CD4-positive, alpha-beta T cell treated with Interleukin-12 subunit alpha and Interleukin-12 subunit beta, for 1 hour (primary cell): ENCODE data around the gene TMC4.

Experiments used
- DNase-seq: peaks from one replicate; pipeline ENCODE4 v3.0.0-alpha.2; 2020

TMC4 gene

DNA sequence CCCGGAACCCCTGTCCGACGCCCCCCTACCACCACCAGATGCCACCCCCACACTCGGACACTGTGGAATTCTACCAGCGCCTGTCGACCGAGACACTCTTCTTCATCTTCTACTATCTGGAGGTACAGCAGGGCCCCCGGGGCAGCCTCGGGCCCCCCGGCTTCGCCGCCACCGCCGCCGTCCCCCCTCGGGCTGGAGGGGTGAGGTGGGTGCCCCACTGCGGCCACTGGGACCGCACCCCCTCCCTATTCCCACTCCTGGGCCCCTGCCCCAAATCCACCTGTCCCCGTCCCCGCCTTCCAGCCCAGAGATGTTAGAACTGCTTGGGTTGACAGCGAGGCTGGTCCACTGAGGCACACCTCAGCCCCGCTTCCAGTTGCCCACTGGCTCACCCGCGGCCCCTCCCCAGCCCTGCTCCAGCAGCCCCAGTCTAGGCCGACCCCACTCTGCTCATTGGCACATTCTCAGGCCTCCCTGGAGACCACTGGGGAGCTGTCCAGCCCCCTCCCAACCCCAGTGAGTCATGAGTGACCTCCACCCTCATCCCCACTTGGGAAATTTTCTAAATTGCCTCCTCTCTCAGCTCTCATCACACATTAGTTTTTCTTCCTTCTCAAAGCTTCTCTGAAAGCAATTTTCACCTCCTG lies 20.0 kb downstream of the TMC4 start:
- DNase-seq, result no peak

DNA sequence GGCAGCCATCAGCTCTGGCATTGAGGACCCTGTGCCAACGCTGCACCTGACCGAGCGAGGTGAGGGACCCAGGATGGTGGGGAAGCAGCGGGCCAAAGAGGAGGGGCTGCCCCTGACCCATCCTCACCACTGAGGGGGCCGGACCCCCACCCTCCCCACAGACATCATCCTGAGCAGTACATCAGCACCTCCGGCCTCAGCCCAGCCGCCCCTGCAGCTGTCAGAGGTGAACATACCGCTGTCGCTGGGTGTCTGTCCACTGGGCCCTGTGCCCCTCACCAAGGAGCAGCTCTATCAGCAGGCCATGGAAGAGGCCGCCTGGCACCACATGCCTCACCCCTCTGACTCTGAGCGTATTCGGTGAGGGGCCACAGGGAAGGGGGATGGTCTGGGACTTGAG lies 20.7 kb downstream of the TMC4 start:
- no peak for DNase-seq

DNA sequence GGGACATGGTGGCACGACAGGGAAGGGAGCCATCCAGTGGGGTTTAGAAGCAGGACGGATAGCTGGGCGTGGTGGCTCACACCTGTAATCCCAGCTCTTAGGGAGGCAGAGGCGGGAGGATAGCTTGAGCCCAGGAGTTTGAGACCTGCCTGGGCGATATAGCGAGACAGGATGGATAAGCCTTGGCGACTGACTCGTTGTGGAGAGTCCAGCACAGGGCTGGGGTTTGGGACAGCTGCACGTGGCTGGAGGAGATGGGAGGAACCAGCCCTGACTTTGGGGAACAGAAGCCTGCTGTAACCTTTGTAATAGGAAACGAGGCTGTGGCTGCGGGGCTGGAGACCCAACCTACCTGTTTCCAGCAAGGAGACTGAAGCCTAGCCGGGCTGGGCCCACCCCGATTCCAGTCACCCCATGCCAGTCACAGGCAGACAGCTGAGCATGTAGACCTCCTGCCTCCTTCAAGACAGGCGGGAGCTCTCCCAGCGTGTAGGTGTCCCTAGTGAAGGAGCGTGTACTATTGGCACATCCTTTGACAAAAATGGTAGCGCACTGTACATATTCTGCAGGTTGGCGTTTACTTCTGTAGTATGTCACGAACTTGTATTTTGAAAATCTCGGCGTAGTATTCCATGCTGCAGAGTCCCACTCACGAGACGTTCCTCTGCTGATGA lies 21.5 kb downstream of the TMC4 start:
- no peak for DNase-seq

DNA sequence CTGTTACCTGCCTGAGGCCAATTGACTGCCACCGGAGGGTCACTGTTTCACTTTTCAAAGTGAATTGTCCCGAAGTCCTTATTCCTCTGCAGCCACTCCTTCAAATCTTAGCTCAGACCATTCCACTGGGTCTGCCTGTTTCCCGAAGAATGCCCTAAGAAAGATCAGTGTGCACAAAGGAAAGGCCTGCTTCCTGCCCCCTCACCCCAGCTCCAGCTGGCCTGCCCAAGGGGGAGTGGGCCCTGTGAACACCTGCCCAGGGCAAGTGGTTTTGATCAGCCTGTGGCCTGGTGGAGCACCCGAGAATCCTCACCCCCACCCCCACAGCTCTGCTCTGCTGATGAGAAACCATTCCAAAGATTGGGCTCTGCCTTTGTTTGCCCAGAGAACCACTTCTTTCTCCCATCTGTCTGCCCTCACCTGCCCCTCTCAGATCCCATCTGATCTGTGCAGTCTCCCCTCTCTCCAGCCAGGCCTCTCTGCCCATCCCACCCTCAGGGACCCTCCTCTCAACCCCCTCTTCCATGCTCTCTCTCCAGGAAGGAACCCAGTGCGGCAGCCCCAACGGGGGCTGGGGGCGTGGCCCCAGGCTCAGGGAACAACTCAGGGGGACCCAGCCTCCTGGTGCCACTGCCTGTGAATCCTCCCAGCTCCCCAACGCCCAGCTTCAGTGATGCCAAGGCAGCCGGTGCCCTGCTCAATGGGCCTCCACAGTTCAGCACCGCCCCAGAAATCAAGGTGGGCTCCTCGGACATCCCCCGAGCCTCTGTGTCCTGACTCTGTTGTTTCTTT lies 23.7 kb downstream of the TMC4 start:
- DNase-seq, result no peak

DNA sequence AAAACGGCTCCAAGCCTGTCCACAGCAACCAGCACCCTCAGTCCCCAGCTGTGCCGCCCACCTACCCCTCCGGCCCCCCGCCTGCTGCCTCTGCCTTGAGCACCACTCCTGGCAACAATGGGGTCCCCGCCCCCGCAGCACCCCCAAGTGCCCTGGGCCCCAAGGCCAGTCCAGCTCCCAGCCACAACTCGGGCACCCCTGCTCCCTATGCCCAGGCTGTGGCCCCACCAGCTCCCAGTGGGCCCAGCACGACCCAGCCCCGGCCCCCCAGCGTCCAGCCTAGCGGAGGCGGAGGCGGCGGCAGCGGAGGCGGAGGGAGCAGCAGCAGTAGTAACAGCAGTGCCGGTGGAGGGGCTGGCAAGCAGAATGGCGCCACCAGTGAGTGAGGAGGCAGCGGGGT lies 24.8 kb downstream of the TMC4 start:
- no peak for DNase-seq

DNA sequence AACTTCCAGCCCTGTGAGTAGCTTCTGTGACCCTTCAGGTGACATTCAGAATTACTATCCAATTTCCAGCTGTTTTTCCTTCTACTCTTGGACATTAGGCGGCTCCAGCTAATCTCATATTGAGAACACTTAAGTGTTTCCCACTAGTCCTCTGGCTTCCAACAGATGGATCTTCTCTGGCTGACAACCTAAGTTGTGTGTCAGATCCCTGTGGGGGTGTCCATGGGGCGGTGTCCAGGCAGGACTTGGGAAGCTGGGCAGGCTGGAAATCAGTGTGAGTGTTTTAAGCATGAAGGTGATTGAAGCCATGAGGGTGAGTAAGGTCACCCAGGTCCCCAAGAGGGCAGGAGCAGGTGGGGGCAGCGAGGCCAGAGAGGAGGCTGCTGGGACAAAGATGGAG lies 25.3 kb downstream of the TMC4 start:
- DNase-seq, result no peak

DNA sequence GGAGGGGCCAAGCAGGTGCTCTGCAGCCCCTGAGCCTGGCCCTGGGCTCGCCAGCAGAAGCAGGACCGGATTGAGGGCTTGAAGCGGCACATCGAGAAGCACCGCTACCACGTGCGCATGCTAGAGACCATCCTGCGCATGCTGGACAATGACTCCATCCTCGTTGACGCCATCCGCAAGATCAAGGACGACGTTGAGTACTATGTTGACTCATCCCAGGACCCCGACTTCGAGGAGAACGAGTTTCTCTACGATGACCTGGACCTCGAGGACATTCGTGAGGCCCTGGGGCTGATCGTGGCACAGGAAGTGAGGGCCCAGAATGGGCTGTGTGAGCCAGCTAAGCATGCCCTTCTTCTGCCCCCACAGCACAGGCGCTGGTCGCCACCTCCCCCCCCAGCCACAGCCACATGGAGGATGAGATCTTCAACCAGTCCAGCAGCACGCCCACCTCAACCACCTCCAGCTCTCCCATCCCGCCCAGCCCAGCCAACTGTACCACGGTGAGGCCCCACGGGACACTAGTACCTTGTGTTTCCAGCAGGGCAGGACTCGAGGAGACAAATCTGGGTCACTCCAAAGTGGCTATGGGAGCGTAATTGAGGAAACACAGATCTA lies 27.3 kb downstream of the TMC4 start:
- no peak for DNase-seq

DNA sequence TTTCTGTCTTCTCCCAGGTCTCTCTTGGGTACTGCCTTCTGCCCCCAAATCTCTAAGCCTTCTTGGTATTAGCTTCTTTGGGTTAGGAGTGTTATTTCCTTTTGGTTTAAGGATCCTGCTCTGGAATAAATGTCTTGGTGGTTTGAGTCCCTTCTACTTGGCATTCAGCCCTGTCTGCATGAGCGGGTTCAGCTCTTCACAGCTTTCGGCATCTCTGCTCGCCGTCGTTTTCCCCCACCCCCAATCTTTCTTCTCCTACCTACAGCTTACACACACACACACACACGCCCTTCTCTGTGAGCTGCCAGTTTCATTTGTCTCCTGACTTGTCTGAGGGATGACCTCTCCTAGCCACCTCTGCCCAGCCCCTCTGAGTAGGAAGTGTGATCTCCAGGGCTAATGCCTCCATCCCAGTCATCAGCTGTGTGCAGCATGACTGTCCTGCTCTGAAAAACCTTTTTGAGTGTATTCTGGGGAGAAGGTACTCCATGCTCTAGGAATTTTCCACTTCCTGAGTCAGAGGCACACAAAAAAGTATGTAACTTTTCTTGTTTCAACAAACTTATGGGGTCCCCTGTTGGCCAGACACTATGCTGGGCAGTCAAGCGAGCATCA lies 30.7 kb downstream of the TMC4 start:
- DNase-seq, result no peak

DNA sequence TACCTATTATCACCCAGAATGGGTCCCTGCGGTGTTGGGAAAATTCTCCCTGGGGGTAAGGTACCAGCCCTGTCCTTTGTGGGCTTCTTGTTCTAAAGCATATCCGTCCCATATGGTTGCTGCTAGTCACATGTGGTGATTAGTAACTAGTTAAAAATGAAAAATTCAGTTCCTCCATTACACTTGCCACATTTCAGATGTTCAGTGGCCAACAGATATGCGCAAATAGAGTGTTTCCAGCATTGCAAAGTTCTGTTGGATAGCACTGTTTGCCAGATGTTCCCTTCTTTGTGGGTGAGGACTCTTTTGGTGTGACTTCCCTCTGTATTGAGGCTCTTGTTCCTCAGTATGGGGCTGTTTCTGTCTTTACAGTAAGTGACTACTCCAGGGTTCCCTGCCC lies 31.6 kb downstream of the TMC4 start:
- no peak for DNase-seq

DNA sequence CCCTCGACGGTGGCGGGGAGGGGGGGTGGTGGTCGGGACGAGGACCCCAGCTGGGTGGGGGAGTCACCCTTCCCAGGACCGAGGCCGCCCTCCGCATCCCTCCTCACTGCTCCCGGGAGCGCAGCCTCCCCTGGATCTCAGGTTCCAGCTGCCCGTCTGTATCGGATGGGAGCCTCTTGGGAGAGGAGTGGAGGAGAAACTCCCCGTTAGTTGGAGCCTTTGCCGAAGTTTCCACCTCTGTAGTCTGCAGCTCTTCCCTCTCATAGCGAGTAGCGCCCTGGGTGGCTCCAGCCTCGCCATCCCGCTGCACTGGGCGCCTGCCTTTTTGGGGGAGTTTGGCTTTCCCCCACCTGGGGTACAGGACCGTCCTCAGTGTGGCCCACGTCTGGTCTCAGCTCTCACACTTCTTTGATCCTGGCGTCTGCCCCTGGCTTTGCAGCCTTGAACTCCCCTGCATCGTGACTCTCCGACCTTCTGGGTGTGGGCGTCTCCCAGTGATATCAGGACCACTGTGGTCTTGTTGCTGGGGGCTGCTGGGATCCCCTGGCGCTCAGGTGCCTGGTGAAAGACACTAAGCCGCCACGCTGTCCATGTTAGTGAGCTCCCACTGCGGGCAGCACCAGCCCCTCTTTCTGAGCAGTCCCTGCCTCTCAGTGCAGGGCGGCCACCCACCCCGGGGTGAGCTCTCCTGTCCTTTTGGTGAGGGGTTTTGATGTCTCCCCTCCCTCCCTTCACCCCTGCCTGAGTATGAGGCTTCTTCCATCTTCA lies 34.3 kb downstream of the TMC4 start:
- no peak for DNase-seq

DNA sequence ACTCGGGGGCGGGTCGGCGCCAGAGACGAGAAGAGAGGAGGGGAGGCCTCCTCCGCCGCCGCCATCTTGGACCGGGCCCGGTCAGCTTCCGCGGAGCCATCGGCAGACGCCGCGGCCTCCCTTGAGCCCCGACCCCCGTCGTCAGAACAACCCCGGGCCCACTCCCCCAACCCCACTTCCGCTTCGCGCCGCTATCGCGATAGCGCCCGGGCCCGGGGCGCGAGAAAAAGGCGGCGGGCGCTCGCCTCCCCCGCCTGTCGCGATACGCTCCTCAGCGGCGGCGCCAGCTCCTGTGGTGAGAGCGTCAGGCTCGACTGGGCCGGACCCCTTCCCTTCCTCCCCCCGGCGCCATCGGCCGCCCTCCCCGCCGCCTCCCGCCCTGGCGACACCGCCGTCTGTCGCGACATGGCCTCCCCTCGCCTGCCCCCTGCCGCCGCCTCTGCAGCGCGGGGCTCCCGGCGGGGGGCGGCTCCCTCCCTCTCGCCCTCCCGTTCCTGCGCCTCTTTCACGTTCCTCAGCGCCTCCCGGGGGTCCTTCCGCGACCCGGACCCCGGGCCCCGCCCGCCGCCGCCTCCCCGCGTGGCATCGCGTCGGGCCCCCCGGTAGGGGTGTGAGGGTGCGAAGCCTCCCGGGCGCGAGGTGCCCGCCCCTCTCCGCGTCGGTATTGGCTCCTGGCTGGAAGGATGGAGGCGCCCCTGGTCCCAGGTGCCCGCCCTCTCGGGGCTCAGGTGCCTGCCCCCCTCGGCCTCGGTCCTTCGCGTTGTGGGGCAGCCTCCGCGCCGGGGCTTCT lies 35.1 kb downstream of the TMC4 start, which contains the start of gene CNOT3:
Gene CNOT3 (plus strand): TSS at position 64 of the 790 bp plus-strand sequence. CDS start 5,217 bp downstream, outside the sequence.
- DNase-seq, result peak; percentile 49

DNA sequence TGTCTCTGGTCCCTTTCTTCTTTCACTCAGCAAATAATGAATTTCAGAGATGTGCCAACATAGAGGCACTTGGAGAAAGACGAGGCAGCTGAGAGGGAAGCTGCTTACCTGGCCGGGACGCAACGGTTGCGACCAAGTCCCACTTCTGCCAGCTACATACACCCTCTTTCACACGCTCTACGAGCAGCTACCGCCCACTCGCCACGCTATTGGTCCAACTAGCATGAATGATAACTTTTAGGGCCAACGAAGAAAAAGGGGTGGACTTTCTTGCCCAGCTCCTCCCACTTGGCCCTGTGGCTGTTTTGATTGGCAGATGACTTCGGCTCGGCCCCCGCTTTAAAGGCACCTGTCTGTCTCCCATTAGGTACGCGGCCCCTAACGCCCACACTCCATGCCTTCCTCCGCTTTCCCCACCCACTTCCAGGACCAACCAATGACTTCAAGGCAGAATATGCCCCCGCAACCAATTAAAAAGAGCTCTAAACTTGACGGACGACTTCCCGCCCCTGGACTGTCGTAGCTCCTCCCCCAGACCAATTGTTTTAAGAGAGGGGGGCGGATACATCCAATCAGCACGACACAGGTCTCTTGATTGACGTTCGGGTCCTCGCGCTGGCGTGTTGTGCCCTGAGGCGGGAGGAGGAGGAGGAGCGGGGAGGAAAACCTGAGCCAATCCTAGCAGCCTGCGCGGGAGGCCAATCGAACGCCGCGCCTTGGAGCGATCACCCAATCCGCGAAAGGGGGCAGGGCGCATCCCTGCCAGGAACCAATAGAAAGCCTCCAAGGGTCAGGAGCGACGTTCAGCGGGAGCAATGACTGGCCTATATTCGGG lies 35.9 kb downstream of the TMC4 start:
- peak; percentile 100 for DNase-seq

DNA sequence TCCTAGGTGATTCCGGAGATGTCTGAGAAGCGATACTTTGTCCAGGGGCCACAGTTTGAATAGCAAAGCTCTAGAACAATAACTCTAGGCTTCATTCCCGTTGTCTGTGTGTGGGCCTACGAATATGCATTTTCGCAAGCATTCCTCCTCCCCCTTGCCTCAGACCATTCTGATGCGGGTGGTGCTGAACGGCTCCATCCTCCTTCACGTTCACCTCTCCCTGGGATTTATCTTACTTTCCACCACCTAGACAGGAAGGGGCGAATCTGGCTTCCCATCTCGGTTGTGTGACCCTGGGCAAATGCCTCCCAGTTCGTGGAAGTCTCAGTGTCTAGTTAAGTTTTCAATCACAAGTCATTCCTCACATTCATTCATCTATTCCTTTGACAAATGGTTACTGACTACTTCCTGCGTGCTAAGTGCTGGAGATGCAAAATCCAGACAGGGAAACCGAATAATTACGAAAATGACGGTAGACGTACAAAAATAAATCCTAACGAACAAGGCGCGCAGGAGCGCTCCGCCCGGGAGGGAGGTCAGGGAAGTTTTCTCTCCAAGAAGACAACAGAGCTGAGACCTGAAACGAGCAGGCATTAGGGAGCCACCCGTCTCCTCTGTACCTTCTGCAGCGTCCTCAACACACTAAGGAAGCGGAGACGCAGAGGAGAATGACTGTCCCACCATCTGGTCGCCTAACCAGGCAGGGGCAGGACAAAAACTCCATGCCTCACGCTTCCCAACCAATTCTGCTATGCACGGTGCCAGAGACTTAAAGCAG lies 36.7 kb downstream of the TMC4 start:
- DNase-seq, result no peak

DNA sequence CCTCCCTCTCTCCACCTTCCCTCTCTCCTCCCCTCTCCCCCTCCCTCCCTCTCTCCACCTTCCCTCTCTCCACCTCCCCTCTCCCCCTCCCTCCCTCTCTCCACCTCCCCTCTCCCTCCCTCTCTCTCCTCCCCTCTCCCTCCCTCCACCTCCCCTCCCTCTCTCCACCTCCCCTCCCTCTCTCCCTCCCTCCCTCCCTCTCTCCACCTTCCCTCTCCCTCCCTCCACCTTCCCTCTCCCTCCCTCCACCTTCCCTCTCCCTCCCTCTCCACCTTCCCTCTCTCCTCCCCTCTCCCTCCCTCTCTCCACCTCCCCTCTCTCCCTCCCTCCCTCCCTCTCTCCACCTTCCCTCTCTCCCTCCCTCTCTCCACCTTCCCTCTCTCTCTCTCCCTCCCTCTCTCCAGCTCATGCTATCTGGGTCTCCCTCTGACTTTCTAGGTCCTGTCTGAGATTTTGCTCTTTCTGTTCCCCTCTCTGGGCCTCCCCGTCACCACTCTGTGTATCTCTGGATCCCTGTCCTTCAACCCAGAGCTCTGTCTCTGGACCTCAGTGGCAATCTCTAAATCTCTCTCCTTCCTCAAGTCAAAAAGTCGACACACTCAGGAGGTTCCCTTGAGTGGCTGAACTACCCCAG lies 38.9 kb downstream of the TMC4 start:
- no peak for DNase-seq

DNA sequence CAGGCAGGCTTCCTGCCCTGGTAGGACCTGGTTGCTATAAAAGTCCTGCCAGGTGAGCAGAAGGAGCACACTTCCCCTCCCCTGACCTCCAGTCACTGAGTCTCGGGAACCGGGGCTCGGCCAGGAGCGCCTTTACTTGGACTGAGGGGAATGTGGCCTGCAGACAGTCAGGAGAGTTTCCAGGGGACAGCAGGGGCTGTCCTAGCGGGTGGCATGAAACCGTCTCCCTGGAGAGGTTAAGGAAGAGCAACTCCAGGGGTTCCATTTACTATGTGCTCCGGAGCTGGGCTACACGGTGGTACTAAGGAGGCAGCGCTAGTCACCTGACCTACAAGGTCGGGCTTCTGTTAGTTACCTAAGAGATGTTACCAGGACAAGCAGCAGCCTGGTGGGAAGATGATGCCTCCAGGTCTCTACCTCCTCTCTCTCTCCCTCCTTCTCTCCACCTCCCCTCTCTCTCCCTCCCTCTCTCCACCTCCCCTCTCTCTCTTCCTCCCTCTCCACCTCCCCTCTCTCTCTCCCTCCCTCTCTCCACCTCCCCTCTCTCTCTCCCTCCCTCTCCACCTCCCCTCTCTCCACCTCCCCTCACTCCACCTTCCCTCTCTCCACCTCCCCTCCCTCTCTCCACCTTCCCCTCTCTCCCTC lies 39.5 kb downstream of the TMC4 start:
- no peak for DNase-seq

DNA sequence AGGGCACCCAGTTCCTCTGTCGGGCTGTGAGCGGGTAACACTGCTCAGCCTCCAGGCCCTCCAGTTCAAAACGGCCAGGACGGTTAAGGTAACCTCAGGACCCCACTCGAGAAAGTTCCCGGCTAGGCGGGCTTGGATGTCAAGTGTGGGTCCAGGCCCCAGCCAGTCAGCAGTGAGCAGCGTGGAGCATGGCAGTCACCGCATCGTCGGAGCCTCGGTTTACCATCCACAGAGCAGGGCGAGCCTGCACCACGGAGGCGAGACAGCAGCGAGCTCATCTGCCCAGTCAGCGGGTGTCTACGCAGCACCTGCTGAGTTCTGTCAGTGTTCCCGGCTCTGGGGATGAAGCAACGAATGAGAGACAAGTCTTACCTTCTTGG lies 43.4 kb downstream of the TMC4 start:
- DNase-seq, result no peak

DNA sequence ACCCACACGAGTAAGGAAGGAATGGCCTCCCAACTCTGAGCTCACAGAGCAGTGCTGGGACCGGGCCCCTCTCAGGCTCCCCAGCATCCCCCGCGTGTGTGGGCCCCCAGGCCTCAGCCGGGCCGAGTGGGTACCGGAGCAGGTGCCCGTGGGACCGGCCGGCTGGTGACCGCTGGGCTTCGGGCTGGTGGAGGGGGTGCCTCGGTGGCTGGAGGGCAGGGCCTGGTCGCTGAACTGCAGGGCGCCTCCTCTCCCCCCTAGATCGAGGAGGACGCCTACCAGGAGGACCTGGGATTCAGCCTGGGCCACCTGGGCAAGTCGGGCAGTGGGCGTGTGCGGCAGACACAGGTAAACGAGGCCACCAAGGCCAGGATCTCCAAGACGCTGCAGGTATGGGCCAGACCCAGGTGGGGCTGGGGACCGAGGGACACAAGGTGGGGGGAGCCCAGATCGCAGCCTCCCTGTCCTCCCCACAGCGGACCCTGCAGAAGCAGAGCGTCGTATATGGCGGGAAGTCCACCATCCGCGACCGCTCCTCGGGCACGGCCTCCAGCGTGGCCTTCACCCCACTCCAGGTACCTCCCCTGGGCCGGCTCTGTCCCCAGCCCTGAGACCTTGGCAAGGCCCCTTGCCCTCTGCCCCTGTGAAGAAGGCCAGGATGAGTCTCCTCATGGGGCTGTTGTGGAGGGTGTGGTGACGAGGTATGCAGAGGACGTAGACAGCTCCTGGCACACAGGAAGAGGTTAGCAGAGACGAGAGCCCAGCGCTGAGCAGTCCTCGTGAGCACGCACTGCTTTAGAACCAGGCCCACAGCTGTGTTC lies 44.0 kb downstream of the TMC4 start:
- no peak for DNase-seq

DNA sequence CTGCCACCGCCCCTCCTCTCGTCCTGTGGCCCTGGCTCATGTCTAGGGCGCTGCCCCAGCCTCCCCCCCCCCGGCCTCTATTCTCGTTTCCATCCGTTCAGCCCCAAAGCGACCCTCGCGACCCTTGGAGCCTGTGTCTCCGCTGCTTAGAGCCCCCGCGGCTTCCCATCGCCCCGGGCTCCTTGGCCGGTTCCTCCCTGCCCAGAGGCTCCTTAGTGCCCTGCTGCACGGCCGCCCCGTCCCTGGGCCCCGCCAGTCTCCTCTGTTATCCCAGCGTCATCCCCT lies 44.6 kb downstream of the TMC4 start:
- DNase-seq, result no peak
